ENCODE results near the gene COG7.

DNA sequence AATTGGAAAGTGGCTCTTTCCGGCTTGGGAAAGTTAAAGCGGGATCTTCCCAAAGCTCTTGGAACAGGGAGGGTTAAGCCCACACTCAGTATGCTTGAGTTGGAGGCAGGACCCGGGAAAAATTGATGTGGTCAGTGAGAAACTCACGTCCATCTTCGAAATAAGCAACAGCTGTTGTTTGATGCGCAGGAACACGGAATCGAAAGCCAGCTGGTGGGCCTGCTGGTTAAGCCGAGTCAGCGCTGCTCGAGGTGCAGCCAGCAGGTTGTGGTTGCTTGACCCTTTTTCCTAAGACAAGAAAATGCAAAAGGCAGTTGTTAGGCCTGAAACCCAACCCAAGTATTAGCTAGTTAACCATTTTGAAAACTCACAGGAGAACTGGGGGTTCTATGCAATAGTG lies 49.4 kb downstream of the COG7 start:
- no peak for TF ChIP-seq CTCF (IDR thresholded peaks at IDR 0.05)
- no peak for TF ChIP-seq POLR2AphosphoS5 (IDR thresholded peaks at IDR 0.05)
- no peak for TF ChIP-seq EP300 (IDR thresholded peaks at IDR 0.05; ENCODE audit: low read depth)

All from transverse colon (tissue), 4 donors.